Activated CD4-positive, CD25-positive, alpha-beta regulatory T cell treated with anti-CD3 and anti-CD28 coated beads, Interleukin-2, amount 50 U/mL, for 16 hours (primary cell): ENCODE data around the gene CENPX.
A peak's percentile ranks its signal among the peaks of the same experiment; 100 is the strongest.

ENCODE experiments used
- DNase-seq: peaks from one replicate; pipeline ENCODE4 v3.0.0-alpha.2; 2020; ENCODE audit warnings: low read depth, low spot score

The CENPX gene

GRCh38 chr17:81980707-81981343 is 41.9 kb downstream of the CENPX start:
- no peak for DNase-seq

GRCh38 chr17:81980122-81980521 is 42.6 kb downstream of the CENPX start:
- DNase-seq, result no peak

- DNase-seq, result no peak
These were observed 44.0 kb downstream of the CENPX start for GRCh38 chr17:81978524-81979298.

GRCh38 chr17:81977211-81977808 is 45.4 kb downstream of the CENPX start, which contains the start of gene ASPSCR1:
Gene ASPSCR1 (plus strand): TSS chr17:81977629. CDS start chr17:81977647, 18 bp downstream.
- peak; percentile 82 for DNase-seq

GRCh38 chr17:81976332-81977210 is 46.1 kb downstream of the CENPX start:
- DNase-seq, result no peak

- no peak for DNase-seq
These were observed 49.2 kb downstream of the CENPX start for GRCh38 chr17:81973432-81973831.

- DNase-seq, result no peak
These were observed 53.5 kb downstream of the CENPX start for GRCh38 chr17:81968850-81969812.
